GM23338 (cell line): ENCODE results near the gene CACNB4. TPM values are rescaled to one million over a fixed set of nuclear protein-coding genes. Genes with fewer than 3 reads are reported as not detected.

Experiments
- CREB1 ChIP-seq: fragments of 250-450 bp; sonication (Bioruptor Pico); IDR thresholded peaks from 2 replicates; pipeline ENCODE4 v1.5.0; 2020; ENCODE audit warnings: low read depth, mild to moderate bottlenecking, moderate library complexity
- EZH2phosphoT487 ChIP-seq: fragments of 200-600 bp; sonication (generic); IDR thresholded peaks from one replicate; pipeline ENCODE4 v1.8.1; 2018; ENCODE audit warnings: antibody characterized with exemption; ENCODE audit not compliant: unreplicated experiment
- NANOG ChIP-seq: IDR thresholded peaks from 2 replicates; pipeline ENCODE4 v1.6.1; 2016; ENCODE audit warnings: antibody characterized with exemption, borderline replicate concordance
- POLR2AphosphoS5 ChIP-seq: IDR thresholded peaks from 2 replicates; pipeline ENCODE4 v1.6.1; 2016; ENCODE audit warnings: antibody characterized with exemption, low read depth
- STAT1 ChIP-seq: IDR thresholded peaks from one replicate; pipeline ENCODE4 v1.6.1; 2016; ENCODE audit warnings: antibody characterized with exemption; ENCODE audit not compliant: unreplicated experiment
- ZNF331 ChIP-seq: fragments of 250-450 bp; sonication (Bioruptor Pico); IDR thresholded peaks from 2 replicates; pipeline ENCODE4 v1.5.0; 2020; ENCODE audit warnings: low read depth, mild to moderate bottlenecking, moderate library complexity
- ZNF462 ChIP-seq: fragments of 250-450 bp; sonication (Bioruptor Pico); IDR thresholded peaks from 2 replicates; pipeline ENCODE4 v1.5.0; 2020; ENCODE audit warnings: mild to moderate bottlenecking, moderate library complexity
- polyA plus RNA-seq: library from polyadenylated mRNA; unstranded; fragments of >200 nt; fragmentation: Nextera tagmentation; extraction: Ambion mirVana; gene quantifications from 2 replicates; pipeline ENCODE4 v1.2.1, GENCODE V29; 2016
- total RNA-seq: library from RNA; depleted of rRNA; stranded (reverse); fragments of >200 nt; shearing (Covaris generic); gene quantifications from 2 replicates; pipeline ENCODE4 v1.2.3, GENCODE V29; 2014
- TF ChIP-seq, protein P1 (sequence below): IDR thresholded peaks from one replicate; pipeline ENCODE4 v1.6.1; 2018; ENCODE audit warnings: antibody characterized with exemption; ENCODE audit not compliant: unreplicated experiment

Gene CACNB4
- total and polyA plus RNA-seq, 2 experiments from 2014 or later = 4.0 to 9.8 TPM

GRCh38 chr2:151927501-151928221 is 171.2 kb downstream of the CACNB4 start (continued):
- TF ChIP-seq ZNF462 = no peak
- no peak for TF ChIP-seq POLR2AphosphoS5
- no peak for TF ChIP-seq CREB1 (CRISPR knock-in tag)
- TF ChIP-seq, protein P1, sequence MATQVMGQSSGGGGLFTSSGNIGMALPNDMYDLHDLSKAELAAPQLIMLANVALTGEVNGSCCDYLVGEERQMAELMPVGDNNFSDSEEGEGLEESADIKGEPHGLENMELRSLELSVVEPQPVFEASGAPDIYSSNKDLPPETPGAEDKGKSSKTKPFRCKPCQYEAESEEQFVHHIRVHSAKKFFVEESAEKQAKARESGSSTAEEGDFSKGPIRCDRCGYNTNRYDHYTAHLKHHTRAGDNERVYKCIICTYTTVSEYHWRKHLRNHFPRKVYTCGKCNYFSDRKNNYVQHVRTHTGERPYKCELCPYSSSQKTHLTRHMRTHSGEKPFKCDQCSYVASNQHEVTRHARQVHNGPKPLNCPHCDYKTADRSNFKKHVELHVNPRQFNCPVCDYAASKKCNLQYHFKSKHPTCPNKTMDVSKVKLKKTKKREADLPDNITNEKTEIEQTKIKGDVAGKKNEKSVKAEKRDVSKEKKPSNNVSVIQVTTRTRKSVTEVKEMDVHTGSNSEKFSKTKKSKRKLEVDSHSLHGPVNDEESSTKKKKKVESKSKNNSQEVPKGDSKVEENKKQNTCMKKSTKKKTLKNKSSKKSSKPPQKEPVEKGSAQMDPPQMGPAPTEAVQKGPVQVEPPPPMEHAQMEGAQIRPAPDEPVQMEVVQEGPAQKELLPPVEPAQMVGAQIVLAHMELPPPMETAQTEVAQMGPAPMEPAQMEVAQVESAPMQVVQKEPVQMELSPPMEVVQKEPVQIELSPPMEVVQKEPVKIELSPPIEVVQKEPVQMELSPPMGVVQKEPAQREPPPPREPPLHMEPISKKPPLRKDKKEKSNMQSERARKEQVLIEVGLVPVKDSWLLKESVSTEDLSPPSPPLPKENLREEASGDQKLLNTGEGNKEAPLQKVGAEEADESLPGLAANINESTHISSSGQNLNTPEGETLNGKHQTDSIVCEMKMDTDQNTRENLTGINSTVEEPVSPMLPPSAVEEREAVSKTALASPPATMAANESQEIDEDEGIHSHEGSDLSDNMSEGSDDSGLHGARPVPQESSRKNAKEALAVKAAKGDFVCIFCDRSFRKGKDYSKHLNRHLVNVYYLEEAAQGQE = no peak
- TF ChIP-seq EZH2phosphoT487 = no peak
- TF ChIP-seq ZNF331 = no peak
- no peak for TF ChIP-seq NANOG
- TF ChIP-seq STAT1 = no peak
